ENCODE results near the gene PADI3. TPM values are rescaled to one million over a fixed set of nuclear protein-coding genes. Genes with fewer than 3 reads are reported as not detected.

The PADI3 gene
- total RNA-seq, 1 experiment from 2014 or later = 2.5 TPM

GRCh38 chr1:17246971-17247370, 1.9 kb upstream of the PADI3 start:
- no peak for DNase-seq
- no peak overlapping the region for H3K27ac Mint-ChIP-seq

More at GRCh38 chr1:17246971-17247370, 1.9 kb upstream of the PADI3 start:
- H3K18ac ChIP-seq (ENCODE audit: insufficient read length, low read depth, low read length) = no peak overlapping the region
- no peaks in the 10 kb centered on the region for H3K79me2 ChIP-seq (ENCODE audit: insufficient read depth, low read length)
- H3K27me3 ChIP-seq (ENCODE audit: insufficient read depth, low read length) = no peaks in the 10 kb centered on the region; the same call in 1 of the 2 replicates
- no peak overlapping the region for H2AFZ ChIP-seq (ENCODE audit: low read length)
- no peak overlapping the region for H3K23ac ChIP-seq (ENCODE audit: insufficient read length, low read depth, low read length)
- no peaks in the 10 kb centered on the region for H3K4me1 ChIP-seq (ENCODE audit: insufficient read depth, low read length)
- H2BK120ac ChIP-seq (ENCODE audit: low read depth, low read length, poor library complexity, severe bottlenecking) = no peak overlapping the region
- H2BK20ac ChIP-seq (ENCODE audit: low read depth, low read length, poor library complexity, severe bottlenecking) = no peak overlapping the region
- no peak overlapping the region for H3K4ac ChIP-seq (ENCODE audit: low read depth, low read length)
- H4K91ac ChIP-seq (ENCODE audit: insufficient read length, low read depth, low read length) = no peak overlapping the region
- Mint-ChIP-seq H3K4me3 (no peak overlapping the region), H3K4me1 (peaks cover 20 to 33% of the 10 kb centered on the region in 2 experiments), H3K27me3 (ENCODE audit: low read depth) (no peaks in the 10 kb centered on the region; the same call in 1 of the 2 replicates), H3K36me3 (ENCODE audit: insufficient read depth in 1 of 3, low read depth in 3 of 3) (no peaks in the 10 kb centered on the region), H3K9me3 (no peaks in the 10 kb centered on the region; a peak in 1 of 5 replicates)
- H3K79me1 ChIP-seq (ENCODE audit: insufficient read depth, low read depth, low read length, poor library complexity, severe bottlenecking) = no peaks in the 10 kb centered on the region
- H2BK5ac ChIP-seq (ENCODE audit: insufficient read length, low read length) = no peak overlapping the region
- H3K14ac ChIP-seq (ENCODE audit: insufficient read depth, low read length) = no peak overlapping the region
- H2BK12ac ChIP-seq (ENCODE audit: insufficient read length, low read depth, low read length) = no peak overlapping the region
- H3T11ph ChIP-seq (ENCODE audit: low read length) = no peak overlapping the region
- no peak overlapping the region for H3K4me2 ChIP-seq (ENCODE audit: insufficient read depth, insufficient read length, low read length)
- H3K27ac ChIP-seq (ENCODE audit: insufficient read length, low read depth, low read length) = no peak overlapping the region
- no peak overlapping the region for H3K56ac ChIP-seq (ENCODE audit: insufficient read length, low read depth, low read length)
- H3K9me3 ChIP-seq (ENCODE audit: control insufficient read depth, low read depth, low read length) = no peaks in the 10 kb centered on the region
- H3K9ac ChIP-seq (ENCODE audit: extremely low read depth, insufficient read length, low read length) = no peak overlapping the region
- no peak overlapping the region for H2AK5ac ChIP-seq (ENCODE audit: insufficient read length, low read length)
- H4K8ac ChIP-seq (replicated peaks; ENCODE audit: insufficient read length, low read depth, low read length) = no peak overlapping the region
- H2BK15ac ChIP-seq (ENCODE audit: low read depth, low read length) = no peak overlapping the region
- WGBS (ENCODE audit: extremely low coverage, insufficient read length, low lambda C conversion rate) = no CpG with 5 or more reads among the region's 2 CpGs
- H3K23me2 ChIP-seq (ENCODE audit: insufficient read length, low read depth, low read length, poor library complexity, severe bottlenecking) = no peaks in the 10 kb centered on the region
- TF ChIP-seq CTCF (conservative IDR thresholded peaks at IDR 0.05) = no peak
- peaks cover 5% of the 10 kb centered on the region for H4K20me1 ChIP-seq (ENCODE audit: control insufficient read depth, insufficient read depth, insufficient read length)
- H4K5ac ChIP-seq (ENCODE audit: insufficient read length, low read depth, low read length) = no peak overlapping the region

Measured in H9 (cell line).